Measurements from ENCODE around the gene PLXNA2. TPM values are rescaled to one million over a fixed set of nuclear protein-coding genes. Genes with fewer than 3 reads are reported as not detected.
A peak's percentile ranks its signal among the peaks of the same experiment; 100 is the strongest.

PLXNA2 gene
- total and polyA plus RNA-seq, 7 donors = 4.4 to 33.6 (median 20.8) TPM

DNA sequence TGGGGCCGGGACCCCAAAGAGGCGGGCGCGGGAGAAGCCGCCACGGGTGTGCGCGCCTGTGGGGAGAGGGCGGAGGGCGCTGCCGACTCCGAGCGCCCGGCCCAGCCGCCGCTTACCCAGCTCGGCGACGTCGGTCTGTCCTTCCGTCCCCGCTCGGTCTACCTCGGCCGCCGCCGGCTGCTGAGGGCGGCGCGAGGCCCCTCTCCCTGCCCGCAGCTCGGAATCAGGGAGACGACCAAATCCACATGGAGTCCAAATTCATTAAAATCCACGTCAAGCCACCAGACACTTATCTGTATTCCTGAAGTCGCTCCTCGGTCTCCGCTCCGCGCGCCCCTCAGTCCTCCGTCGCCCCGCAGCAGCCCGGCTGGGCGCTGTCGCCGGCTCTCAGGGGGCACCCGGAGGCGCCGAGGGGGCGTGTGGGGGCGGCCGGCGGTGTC lies 637 bp downstream of the PLXNA2 start:
- Histone ChIP-seq H3K9me3 (no peaks in the 10 kb centered on the region), H3K4me1 (peaks cover 42% of the 10 kb centered on the region), H3K27ac (peak overlapping the region; percentile 90), H3K4me3 (peak overlapping the region; percentile 84), H3K27me3 (ENCODE audit: insufficient read depth in 3 of 3, low read length in 2 of 3) (no peaks in the 10 kb centered on the region), H3K36me3 (ENCODE audit: insufficient read depth in 1 of 2, low read depth in 1 of 2) (no peaks in the 10 kb centered on the region)
- WGBS, 3 donors = 0 to 1% (median 0%) methylated on average over 35 to 54 of the region's 54 CpGs
- ATAC-seq (peak; percentile 28 to 47 (median 40)), DNase-seq (no peak)
- intact Hi-C loops (cut with DNase I) = loop anchor here (2.0 to 10.0 kb wide), 5 partner anchors 41 to 349 kb away; no protein-coding TSS in a partner anchor
- TF ChIP-seq, protein P1, sequence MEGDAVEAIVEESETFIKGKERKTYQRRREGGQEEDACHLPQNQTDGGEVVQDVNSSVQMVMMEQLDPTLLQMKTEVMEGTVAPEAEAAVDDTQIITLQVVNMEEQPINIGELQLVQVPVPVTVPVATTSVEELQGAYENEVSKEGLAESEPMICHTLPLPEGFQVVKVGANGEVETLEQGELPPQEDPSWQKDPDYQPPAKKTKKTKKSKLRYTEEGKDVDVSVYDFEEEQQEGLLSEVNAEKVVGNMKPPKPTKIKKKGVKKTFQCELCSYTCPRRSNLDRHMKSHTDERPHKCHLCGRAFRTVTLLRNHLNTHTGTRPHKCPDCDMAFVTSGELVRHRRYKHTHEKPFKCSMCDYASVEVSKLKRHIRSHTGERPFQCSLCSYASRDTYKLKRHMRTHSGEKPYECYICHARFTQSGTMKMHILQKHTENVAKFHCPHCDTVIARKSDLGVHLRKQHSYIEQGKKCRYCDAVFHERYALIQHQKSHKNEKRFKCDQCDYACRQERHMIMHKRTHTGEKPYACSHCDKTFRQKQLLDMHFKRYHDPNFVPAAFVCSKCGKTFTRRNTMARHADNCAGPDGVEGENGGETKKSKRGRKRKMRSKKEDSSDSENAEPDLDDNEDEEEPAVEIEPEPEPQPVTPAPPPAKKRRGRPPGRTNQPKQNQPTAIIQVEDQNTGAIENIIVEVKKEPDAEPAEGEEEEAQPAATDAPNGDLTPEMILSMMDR (IDR thresholded peaks at IDR 0.05) = no peak

DNA sequence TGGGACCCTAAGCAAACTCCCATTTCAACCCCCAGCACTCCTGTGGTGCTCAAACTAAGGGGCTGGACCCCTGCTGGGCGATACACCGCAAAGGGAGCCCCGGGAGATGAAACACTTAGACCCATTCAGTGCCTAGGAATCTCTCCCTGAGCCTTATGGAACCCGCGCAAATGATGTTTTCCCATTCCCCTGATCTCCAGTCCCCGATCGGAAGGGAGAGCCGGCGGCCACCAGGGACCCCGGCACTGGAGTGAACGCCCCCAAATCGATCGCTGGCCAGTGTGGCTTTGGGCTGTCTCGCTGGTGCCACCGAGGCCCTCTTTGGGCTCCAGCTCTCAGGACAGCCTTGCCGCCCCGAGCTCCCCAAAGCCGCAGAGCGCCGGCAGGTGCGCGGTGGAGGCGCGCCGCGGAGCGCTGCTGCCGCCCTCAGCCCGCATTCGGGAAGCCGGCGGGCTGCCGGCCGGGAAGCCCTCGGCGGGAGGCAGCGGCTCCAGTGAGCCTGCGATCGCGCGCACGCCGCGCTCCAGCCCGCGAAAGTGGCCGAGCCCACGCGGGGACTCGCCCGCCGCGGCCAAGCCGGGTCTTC lies 1.1 kb downstream of the PLXNA2 start:
- intact Hi-C loops (cut with DNase I) = loop anchor here (2.0 to 10.0 kb wide), 5 partner anchors 41 to 348 kb away; no protein-coding TSS in a partner anchor
- H3K4me1 ChIP-seq = peaks cover 43% of the 10 kb centered on the region
- WGBS, 3 donors = 1 to 2% (median 1%) methylated on average over 38 to 54 of the region's 54 CpGs
- H3K36me3 ChIP-seq (ENCODE audit: insufficient read depth in 1 of 2, low read depth in 1 of 2) = no peaks in the 10 kb centered on the region
- no peaks in the 10 kb centered on the region for H3K9me3 ChIP-seq
- no peaks in the 10 kb centered on the region for H3K27me3 ChIP-seq (ENCODE audit: insufficient read depth in 3 of 3, low read length in 2 of 3)
- TF ChIP-seq, protein P1 (IDR thresholded peaks at IDR 0.05) = peak; percentile 16
- peak; percentile 53 to 67 (median 65) for ATAC-seq
- peak; percentile 43 to 70 for DNase-seq
- H3K27ac ChIP-seq = peak overlapping the region; percentile 90
- peak overlapping the region; percentile 84 for H3K4me3 ChIP-seq

DNA sequence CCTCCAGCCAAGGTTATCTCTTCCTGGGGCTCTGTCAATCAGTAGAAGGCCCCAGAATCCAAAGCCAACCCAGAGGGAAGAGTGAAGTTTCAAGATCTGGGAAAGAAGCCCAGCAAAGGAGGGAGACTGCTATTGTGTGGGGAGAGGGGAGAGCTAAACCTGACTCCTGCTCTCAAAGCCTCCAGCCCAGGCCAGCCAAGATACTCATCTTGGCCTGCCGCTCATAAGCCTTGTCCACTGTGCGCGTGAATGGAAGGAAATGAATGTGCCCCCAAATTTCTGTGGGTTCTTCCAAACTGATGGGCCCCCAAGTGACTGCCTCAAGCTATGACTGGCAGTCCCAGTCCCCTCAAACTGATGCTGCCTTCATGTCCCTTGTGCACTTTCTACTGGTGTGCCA lies 2.0 kb downstream of the PLXNA2 start:
- Histone ChIP-seq H3K27ac (no peak overlapping the region), H3K4me3 (peak overlapping the region; percentile 84), H3K36me3 (ENCODE audit: insufficient read depth in 1 of 2, low read depth in 1 of 2) (no peaks in the 10 kb centered on the region), H3K4me1 (peaks cover 43% of the 10 kb centered on the region), H3K9me3 (no peaks in the 10 kb centered on the region), H3K27me3 (ENCODE audit: insufficient read depth in 3 of 3, low read length in 2 of 3) (no peaks in the 10 kb centered on the region)
- TF ChIP-seq, protein P1 (IDR thresholded peaks at IDR 0.05) = no peak
- DNase-seq (no peak), ATAC-seq (no peak)
- WGBS, 3 donors = 45 to 84% (median 64%) methylated on average over 3 of the region's 3 CpGs
- intact Hi-C loops (cut with DNase I) = loop anchor here (2.0 to 10.0 kb wide), 5 partner anchors 40 to 347 kb away; no protein-coding TSS in a partner anchor

DNA sequence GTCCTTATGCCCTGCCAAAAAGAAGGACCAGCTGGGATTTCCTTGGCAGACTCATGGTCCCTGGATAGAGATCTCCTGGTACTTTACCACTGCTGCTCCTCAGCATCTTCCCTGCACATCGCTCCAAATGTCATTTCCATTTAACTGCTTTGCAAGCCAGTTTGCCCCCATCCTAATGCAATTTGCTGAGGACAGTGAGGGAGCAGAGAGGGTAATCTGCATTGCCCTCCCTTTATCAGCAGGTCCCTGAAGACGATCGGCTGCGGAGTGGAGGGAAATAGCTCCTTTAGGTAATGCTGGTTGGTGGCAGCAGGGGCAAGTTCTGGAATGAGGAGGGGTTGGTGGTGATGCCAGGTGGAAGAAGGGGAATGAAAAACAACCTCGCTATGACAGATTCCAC lies 2.7 kb downstream of the PLXNA2 start:
- no peak overlapping the region for H3K27ac ChIP-seq
- ATAC-seq (no peak), DNase-seq (no peak)
- intact Hi-C loops (cut with DNase I) = loop anchor here (5.0 to 10.0 kb wide), 4 partner anchors 39 to 347 kb away; no protein-coding TSS in a partner anchor
- H3K4me1 ChIP-seq = peaks cover 50% of the 10 kb centered on the region
- peak overlapping the region; percentile 84 for H3K4me3 ChIP-seq
- 53 to 61% (median 61%) methylated on average over 5 of the region's 5 CpGs for WGBS, 3 donors
- TF ChIP-seq, protein P1 (IDR thresholded peaks at IDR 0.05) = no peak
- no peaks in the 10 kb centered on the region for H3K36me3 ChIP-seq (ENCODE audit: insufficient read depth in 1 of 2, low read depth in 1 of 2)
- no peaks in the 10 kb centered on the region for H3K9me3 ChIP-seq
- H3K27me3 ChIP-seq (ENCODE audit: insufficient read depth in 3 of 3, low read length in 2 of 3) = no peaks in the 10 kb centered on the region

All from psoas muscle (tissue), 8 donors.